CD14-positive monocyte (primary cell): Measurements from ENCODE around the gene ANTXR1. TPM values are rescaled to one million over a fixed set of nuclear protein-coding genes. Genes with fewer than 3 reads are reported as not detected.

Source experiments
- DNase-seq, 3 donors: peaks; one replicate each; pipeline ENCODE4 v3.0.0-alpha.2; 2011 to 2022
- H2AFZ ChIP-seq: 2 replicates; pipeline ENCODE4 v1.6.0; 2012; ENCODE audit warnings: mild to moderate bottlenecking, low read depth, low read length, inconsistent platforms; ENCODE audit not compliant: insufficient read depth, poor library complexity, severe bottlenecking
- H3K27ac ChIP-seq, 2 donors: 1 replicate in 1 of 2; 2 replicates in 1 of 2; pipeline ENCODE4 v1.5.1; 2012 to 2013; ENCODE audit warnings: low read length in 2 of 2, control low read depth in 1 of 2, inconsistent platforms in 1 of 2, low read depth in 1 of 2, mild to moderate bottlenecking in 1 of 2
- H3K27me3 ChIP-seq, 2 donors: one replicate each; pipeline versions ENCODE4 v1.6.0 to v1.6.1; 2011 to 2013; ENCODE audit warnings: low read length in 2 of 2; ENCODE audit not compliant: control insufficient read depth in 2 of 2, insufficient read depth in 2 of 2
- H3K36me3 ChIP-seq, 2 donors: replicated peaks in 1 of 2; 1 replicate in 1 of 2; 2 replicates in 1 of 2; pipeline versions ENCODE4 v1.5.1 to v1.6.1; 2012 to 2013; ENCODE audit warnings: low read length in 2 of 2, control low read depth in 1 of 2, inconsistent platforms in 1 of 2, mild to moderate bottlenecking in 1 of 2; ENCODE audit not compliant: insufficient read depth in 2 of 2, control insufficient read depth in 1 of 2
- H3K4me1 ChIP-seq, 2 donors: 1 replicate in 1 of 2; 2 replicates in 1 of 2; pipeline versions ENCODE4 v1.5.1 to v1.6.1; 2012 to 2013; ENCODE audit warnings: low read length in 2 of 2, control low read depth in 1 of 2, inconsistent platforms in 1 of 2, mild to moderate bottlenecking in 1 of 2, moderate library complexity in 1 of 2; ENCODE audit not compliant: insufficient read depth in 2 of 2, control insufficient read depth in 1 of 2
- H3K4me2 ChIP-seq: replicated peaks from 2 replicates; pipeline ENCODE3; 2012; ENCODE audit warnings: low read length, moderate library complexity, mild to moderate bottlenecking; ENCODE audit not compliant: poor library complexity, severe bottlenecking; ENCODE audit errors: extremely low read depth
- H3K4me3 ChIP-seq, 3 experiments: fragments of 200-600 bp in 1 of 3; sonication (generic) in 1 of 3; replicated peaks in 1 of 3; 1 replicate in 2 of 3; 2 replicates in 1 of 3; pipeline ENCODE4 v1.5.1; 2011 to 2013; ENCODE audit warnings: low read length in 3 of 3, mild to moderate bottlenecking in 3 of 3, control low read depth in 2 of 3, low read depth in 2 of 3, inconsistent platforms in 1 of 3, moderate library complexity in 1 of 3
- H3K79me2 ChIP-seq: 2 replicates; pipeline ENCODE4 v1.6.0; 2012; ENCODE audit warnings: mild to moderate bottlenecking, control low read depth, inconsistent platforms, low read length, moderate library complexity; ENCODE audit not compliant: insufficient read depth
- H3K9ac ChIP-seq: 2 replicates; pipeline ENCODE4 v1.6.0; 2017; ENCODE audit warnings: low read length, mild to moderate bottlenecking; ENCODE audit not compliant: insufficient read depth, poor library complexity, severe bottlenecking
- H3K9me3 ChIP-seq, 2 donors: replicated peaks in 1 of 2; 1 replicate in 1 of 2; 2 replicates in 1 of 2; pipeline versions ENCODE4 v1.5.1 to v1.6.1; 2012 to 2013; ENCODE audit warnings: low read length in 2 of 2, control low read depth in 1 of 2; ENCODE audit not compliant: control insufficient read depth in 1 of 2, insufficient read depth in 1 of 2
- H4K20me1 ChIP-seq: 2 replicates; pipeline ENCODE4 v1.6.0; 2012; ENCODE audit warnings: mild to moderate bottlenecking, low read length, control low read depth, moderate library complexity; ENCODE audit not compliant: insufficient read depth
- H3K27ac Mint-ChIP-seq, 7 donors: one replicate each; pipeline ENCODE4 v1.8.0; 2020; ENCODE audit warnings: mild to moderate bottlenecking in 7 of 7, mixed read lengths in 7 of 7, moderate library complexity in 6 of 7, inconsistent platforms in 2 of 7
- H3K27me3 Mint-ChIP-seq, 3 donors: one replicate each; pipeline ENCODE4 v1.8.0; 2021 to 2022; ENCODE audit warnings: low read depth in 3 of 3, mild to moderate bottlenecking in 3 of 3, mixed read lengths in 3 of 3, moderate library complexity in 3 of 3, inconsistent platforms in 1 of 3
- H3K36me3 Mint-ChIP-seq, 2 donors: one replicate each; pipeline ENCODE4 v1.8.0; 2020; ENCODE audit warnings: mixed read lengths in 2 of 2, inconsistent platforms in 1 of 2, mild to moderate bottlenecking in 1 of 2
- H3K4me1 Mint-ChIP-seq: one replicate; pipeline ENCODE4 v1.8.0; 2020; ENCODE audit warnings: mild to moderate bottlenecking, mixed read lengths
- H3K4me3 Mint-ChIP-seq, 2 donors: one replicate each; pipeline ENCODE4 v1.8.0; 2020; ENCODE audit warnings: mild to moderate bottlenecking in 2 of 2, mixed read lengths in 2 of 2, moderate library complexity in 1 of 2
- H3K9me3 Mint-ChIP-seq, 7 donors: one replicate each; pipeline ENCODE4 v1.8.0; 2020 to 2022; ENCODE audit warnings: mixed read lengths in 7 of 7, mild to moderate bottlenecking in 6 of 7, moderate library complexity in 6 of 7, inconsistent platforms in 2 of 7
- CTCF ChIP-seq: fragments of 200-600 bp; IDR thresholded peaks from one replicate; pipeline ENCODE4 v1.8.0; 2022; ENCODE audit warnings: antibody characterized with exemption, mild to moderate bottlenecking
- WGBS: methylation state at CpG from one replicate; pipeline ENCODE4 v1.1.5; 2013; ENCODE audit warnings: missing lambda C conversion rate; ENCODE audit not compliant: insufficient coverage; 5-methylcytosine and 5-hydroxymethylcytosine counted together
- intact Hi-C, 2 donors: fragments of 100-400 bp; cut with micrococcal nuclease; formaldehyde crosslinking; loops; one replicate each; pipeline versions ENCODE4 v1.15.0 to v1.15.1; 2023
- polyA plus RNA-seq, 3 donors: library from polyadenylated mRNA; depleted of rRNA in 1 of 3; unstranded in 2 of 3; stranded (reverse) in 1 of 3; fragments of 300-500 nt in 2 of 3; fragments of >200 nt in 1 of 3; fragmentation: Illumina TruSeq in 2 of 3; gene quantifications; 1 replicate in 2 of 3; 2 replicates in 1 of 3; pipeline ENCODE4 v1.2.3, GENCODE V29; 2012 to 2021

The ANTXR1 gene
- polyA plus RNA-seq, 3 donors, result not detected

DNA sequence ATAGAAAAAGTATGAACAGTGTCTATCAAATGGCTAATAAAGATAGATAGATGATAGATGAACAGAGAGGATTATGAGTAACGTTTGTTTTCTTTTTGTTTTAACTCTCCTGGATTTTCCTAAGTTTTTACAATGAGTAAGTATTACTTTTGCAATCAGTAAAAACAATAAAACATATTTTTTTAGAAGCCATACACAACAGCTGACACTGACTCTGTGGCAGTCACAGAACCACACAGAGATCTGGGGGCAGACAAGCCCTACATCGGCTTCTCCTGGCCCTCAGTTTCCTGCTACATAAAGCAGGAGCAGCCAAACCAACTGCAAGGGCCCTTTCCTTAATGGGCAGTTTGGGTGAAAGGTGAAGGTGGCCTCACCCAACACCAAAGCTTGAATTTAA lies 63.6 kb downstream of the ANTXR1 start:
- no peak overlapping the region for H3K4me2 ChIP-seq
- no peak overlapping the region for H3K4me3 ChIP-seq
- peaks cover 20 to 23% of the 10 kb centered on the region in 2 donors for H3K4me1 ChIP-seq
- peaks cover 21% of the 10 kb centered on the region for H3K4me1 Mint-ChIP-seq
- H4K20me1 ChIP-seq, result no peaks in the 10 kb centered on the region
- peaks cover 0 to 3% (median 3%) of the 10 kb centered on the region in 3 donors for H3K27me3 Mint-ChIP-seq
- no peak overlapping the region for H3K9ac ChIP-seq
- H2AFZ ChIP-seq, result no peak overlapping the region
- H3K9me3 Mint-ChIP-seq, result no peaks in the 10 kb centered on the region
- H3K27ac Mint-ChIP-seq, result no peak overlapping the region
- H3K27ac ChIP-seq, result no peak overlapping the region
- no peaks in the 10 kb centered on the region for H3K9me3 ChIP-seq
- no peaks in the 10 kb centered on the region for H3K27me3 ChIP-seq
- 100% methylated on average over 1 of the region's 2 CpGs for WGBS
- no peaks in the 10 kb centered on the region for H3K36me3 ChIP-seq
- intact Hi-C loops, result no loop called here
- no peak overlapping the region for H3K4me3 Mint-ChIP-seq
- no peak for DNase-seq
- no peaks in the 10 kb centered on the region for H3K79me2 ChIP-seq
- no peaks in the 10 kb centered on the region for H3K36me3 Mint-ChIP-seq
- no peak for TF ChIP-seq CTCF

DNA sequence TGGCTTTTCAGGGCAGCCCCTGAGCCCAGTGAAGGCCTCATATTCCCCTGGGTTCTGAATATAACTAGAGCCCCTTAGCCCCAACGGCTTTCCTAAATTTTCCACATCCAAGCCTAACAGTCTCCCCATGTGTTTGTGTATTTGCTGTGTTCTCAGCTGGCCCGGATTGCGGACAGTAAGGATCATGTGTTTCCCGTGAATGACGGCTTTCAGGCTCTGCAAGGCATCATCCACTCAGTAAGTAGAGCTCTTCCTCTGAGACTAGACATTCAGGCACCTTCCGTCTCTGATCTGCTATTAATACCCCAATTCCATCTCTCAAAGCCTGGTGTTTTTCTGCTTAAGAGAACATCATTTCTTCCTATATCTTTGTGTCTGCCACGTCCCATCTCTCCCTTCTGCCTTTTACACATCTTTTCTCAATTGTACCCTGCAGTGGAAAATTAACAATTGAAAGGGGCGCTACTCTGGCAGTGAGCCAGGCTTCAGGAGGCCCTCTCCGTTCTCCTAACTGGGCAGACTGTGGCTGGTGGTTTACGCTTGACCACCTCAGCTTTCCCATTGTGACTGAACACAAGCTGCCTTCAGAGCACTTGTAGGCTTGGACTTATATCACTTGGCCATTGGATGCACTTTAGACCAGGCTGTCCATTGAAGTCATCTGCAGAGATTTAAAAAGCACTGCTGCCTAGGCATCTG lies 64.4 kb downstream of the ANTXR1 start:
- no peak overlapping the region for H3K4me3 Mint-ChIP-seq

More for the DNA sequence above, 64.4 kb downstream of the ANTXR1 start:
- no peaks in the 10 kb centered on the region for H3K9me3 Mint-ChIP-seq
- no peak for TF ChIP-seq CTCF
- no peak overlapping the region for H3K9ac ChIP-seq
- H3K9me3 ChIP-seq, result no peaks in the 10 kb centered on the region
- H3K27ac ChIP-seq, result no peak overlapping the region
- no peaks in the 10 kb centered on the region for H4K20me1 ChIP-seq
- no peak overlapping the region for H3K27ac Mint-ChIP-seq
- no peaks in the 10 kb centered on the region for H3K79me2 ChIP-seq
- H3K36me3 Mint-ChIP-seq, result no peaks in the 10 kb centered on the region
- H3K27me3 ChIP-seq, result no peaks in the 10 kb centered on the region
- DNase-seq, result no peak
- WGBS, result 96% methylated on average over 3 of the region's 10 CpGs
- H3K4me1 ChIP-seq, result peaks cover 28 to 31% of the 10 kb centered on the region in 2 donors
- no peak overlapping the region for H3K4me2 ChIP-seq
- H2AFZ ChIP-seq, result no peak overlapping the region
- H3K4me3 ChIP-seq, result no peak overlapping the region
- peaks cover 29% of the 10 kb centered on the region for H3K4me1 Mint-ChIP-seq
- H3K36me3 ChIP-seq, result no peaks in the 10 kb centered on the region
- intact Hi-C loops, result no loop called here
- H3K27me3 Mint-ChIP-seq, result peaks cover 0 to 3% (median 3%) of the 10 kb centered on the region in 3 donors
